IMR-90 (cell line): ENCODE data around the gene CDC37L1. TPM values are rescaled to one million over a fixed set of nuclear protein-coding genes. Genes with fewer than 3 reads are reported as not detected.
A peak's percentile ranks its signal among the peaks of the same experiment; 100 is the strongest.

Experiments used
- ATAC-seq: fragments of 200-7000 bp; cut with Tn5 transposase; 2 replicates; pipeline ENCODE4 v1.9.1; 2020; ENCODE audit warnings: low read depth, mild to moderate bottlenecking, moderate library complexity
- BruUV-seq: library from RNA; stranded (reverse); fragments of 400-500 nt; replicated peaks from 2 replicates; lab custom pipeline; 2021; lab: Mats Ljungman, UMichigan
- CTCF ChIA-PET: fragments of 300-600 bp; formaldehyde crosslinking; extraction: SDS; loops from one replicate; lab custom pipeline; 2021; ENCODE audit warnings: antibody characterized with exemption; lab: Yijun Ruan, JAX
- POLR2A ChIA-PET: fragments of 300-600 bp; sonication (Branson Sonifier 250); formaldehyde crosslinking; loops from one replicate; lab custom pipeline; 2022; ENCODE audit warnings: antibody characterized with exemption; ENCODE audit not compliant: unreplicated experiment; lab: Charles Lee
- DNase-seq: peaks from one replicate; pipeline ENCODE4 v3.0.0; 2013
- H2AFZ ChIP-seq: replicated peaks from 2 replicates; pipeline ENCODE3; 2013; ENCODE audit warnings: low read length, mild to moderate bottlenecking; ENCODE audit not compliant: poor library complexity
- H2AK5ac ChIP-seq: 2 replicates; pipeline ENCODE4 v1.6.1; 2013; ENCODE audit warnings: low read depth, low read length, inconsistent platforms
- H2AK9ac ChIP-seq: replicated peaks from 2 replicates; pipeline ENCODE3; 2013; ENCODE audit warnings: mild to moderate bottlenecking, low read depth, low read length, moderate library complexity; ENCODE audit not compliant: poor library complexity
- H2BK120ac ChIP-seq: 2 replicates; pipeline ENCODE4 v1.6.1; 2013; ENCODE audit warnings: low read depth, low read length, inconsistent platforms
- H2BK15ac ChIP-seq: 3 replicates; pipeline ENCODE4 v1.6.1; 2013; ENCODE audit warnings: low read depth, low read length, inconsistent platforms
- H2BK20ac ChIP-seq: 2 replicates; pipeline ENCODE4 v1.6.1; 2013; ENCODE audit warnings: low read depth, mild to moderate bottlenecking, inconsistent platforms, low read length, moderate library complexity
- H2BK5ac ChIP-seq: 2 replicates; pipeline ENCODE4 v1.6.1; 2013; ENCODE audit warnings: mild to moderate bottlenecking, low read depth, low read length, inconsistent platforms; ENCODE audit not compliant: poor library complexity, severe bottlenecking
- H3K14ac ChIP-seq: replicated peaks from 2 replicates; pipeline ENCODE4 v1.6.1; 2013; ENCODE audit warnings: low read depth, low read length, inconsistent platforms
- H3K18ac ChIP-seq: 2 replicates; pipeline ENCODE4 v1.6.1; 2013; ENCODE audit warnings: low read depth, low read length, control low read depth
- H3K23ac ChIP-seq: 2 replicates; pipeline ENCODE4 v1.6.1; 2013; ENCODE audit warnings: low read depth, low read length, inconsistent platforms
- H3K27ac ChIP-seq: 2 replicates; pipeline ENCODE4 v1.5.1; 2013; ENCODE audit warnings: mild to moderate bottlenecking, control low read depth, low read length; ENCODE audit not compliant: insufficient read depth
- H3K27me3 ChIP-seq: 2 replicates; pipeline ENCODE4 v1.6.1; 2013; ENCODE audit warnings: low read length; ENCODE audit not compliant: control insufficient read depth, insufficient read depth
- H3K36me3 ChIP-seq: 2 replicates; pipeline ENCODE4 v1.6.1; 2013; ENCODE audit warnings: low read length, mixed read lengths; ENCODE audit not compliant: control insufficient read depth, insufficient read depth
- H3K4ac ChIP-seq: 2 replicates; pipeline ENCODE4 v1.6.1; 2013; ENCODE audit warnings: low read depth, low read length, inconsistent platforms
- H3K4me1 ChIP-seq: 2 replicates; pipeline ENCODE4 v1.6.1; 2013; ENCODE audit warnings: low read length, mixed read lengths; ENCODE audit not compliant: control insufficient read depth, insufficient read depth
- H3K4me2 ChIP-seq: 2 replicates; pipeline ENCODE4 v1.6.1; 2013; ENCODE audit warnings: low read depth, mild to moderate bottlenecking, control low read depth, low read length, moderate library complexity
- H3K4me3 ChIP-seq: 2 replicates; pipeline ENCODE4 v1.5.1; 2013; ENCODE audit warnings: low read depth, mild to moderate bottlenecking, control low read depth, low read length, moderate library complexity; ENCODE audit not compliant: insufficient read depth
- H3K56ac ChIP-seq: 2 replicates; pipeline ENCODE4 v1.6.1; 2013; ENCODE audit warnings: low read length, inconsistent platforms; ENCODE audit not compliant: insufficient read depth; ENCODE audit errors: extremely low read depth
- H3K79me1 ChIP-seq, 2 experiments: 2 replicates each; pipeline ENCODE4 v1.6.1; 2013; ENCODE audit warnings: low read length in 2 of 2, inconsistent platforms in 1 of 2, low read depth in 1 of 2
- H3K9ac ChIP-seq: 2 replicates; pipeline ENCODE4 v1.6.1; 2013; ENCODE audit warnings: low read depth, low read length, control low read depth
- H3K9me1 ChIP-seq: 2 replicates; pipeline ENCODE4 v1.6.1; 2013; ENCODE audit warnings: low read length, inconsistent platforms; ENCODE audit not compliant: insufficient read depth
- H3K9me3 ChIP-seq: 2 replicates; pipeline ENCODE4 v1.6.1; 2013; ENCODE audit warnings: low read length; ENCODE audit not compliant: control insufficient read depth, insufficient read depth
- H4K20me1 ChIP-seq: 2 replicates; pipeline ENCODE4 v1.6.1; 2013; ENCODE audit warnings: low read length, inconsistent platforms; ENCODE audit not compliant: insufficient read depth
- H4K5ac ChIP-seq: 2 replicates; pipeline ENCODE4 v1.6.1; 2013; ENCODE audit warnings: mild to moderate bottlenecking, low read depth, low read length, control low read depth
- H4K8ac ChIP-seq, 2 experiments: 2 replicates each; pipeline ENCODE4 v1.6.1; 2013; ENCODE audit warnings: low read depth in 2 of 2, low read length in 2 of 2, control low read depth in 1 of 2, inconsistent platforms in 1 of 2
- H4K91ac ChIP-seq: 2 replicates; pipeline ENCODE4 v1.6.1; 2013; ENCODE audit warnings: low read depth, low read length, inconsistent platforms; ENCODE audit not compliant: insufficient read depth
- CTCF ChIP-seq: conservative IDR thresholded peaks from 2 replicates; pipeline ENCODE4 v1.5.1; 2012; ENCODE audit warnings: mild to moderate bottlenecking, low read depth, low read length, improper control_type of control experiment
- POLR2A ChIP-seq: IDR thresholded peaks from 2 replicates; pipeline ENCODE4 v1.6.1; 2012; ENCODE audit warnings: mild to moderate bottlenecking, low read depth, low read length
- SMC3 ChIP-seq: fragments of 150-350 bp; IDR thresholded peaks from 2 replicates; pipeline ENCODE4 v1.6.1; 2016; ENCODE audit warnings: low read depth, mild to moderate bottlenecking, antibody characterized with exemption, low read length, moderate library complexity
- WGBS, 2 experiments: methylation state at CpG; one replicate each; pipeline versions ENCODE4 v1.1.5 to v1.1.7; 2013; ENCODE audit warnings: missing lambda C conversion rate in 2 of 2; ENCODE audit not compliant: insufficient read length in 1 of 2; ENCODE audit errors: extremely low coverage in 2 of 2; 5-methylcytosine and 5-hydroxymethylcytosine counted together
- dilution Hi-C: fragments of 300-500 bp; cut with HindIII; formaldehyde crosslinking; loops from one replicate; pipeline ENCODE4 v1.14.3; 2018; ENCODE audit warnings: low sequenced_read_pairs; ENCODE audit not compliant: unreplicated experiment
- in situ Hi-C: fragments of 300-500 bp; cut with MboI; formaldehyde crosslinking; loops from 3 replicates; pipeline ENCODE4 v1.14.3; 2019; ENCODE audit warnings: low sequenced_read_pairs, inconsistent platforms, mixed read lengths
- intact Hi-C: fragments of 100-400 bp; cut with micrococcal nuclease; formaldehyde crosslinking; loops from 2 replicates; pipeline ENCODE4 v1.10.0; 2022
- polyA plus RNA-seq, 3 experiments: library from polyadenylated mRNA; depleted of rRNA; stranded (reverse); fragments of >200 nt; gene quantifications; 2 replicates each; pipeline ENCODE4 v1.2.3, GENCODE V29; 2012; ENCODE audit warnings: low replicate concordance in 1 of 3
- total RNA-seq: library from RNA; depleted of rRNA; stranded (reverse); fragments of >200 nt; gene quantifications from 2 replicates; pipeline ENCODE4 v1.2.3, GENCODE V29; 2012

CDC37L1 gene
- total and polyA plus RNA-seq, 2 of the 4 experiments (the other 2 are of a cell fraction) = 6.6 to 7.3 TPM

- no peak overlapping the region for H2BK120ac ChIP-seq
- CTCF ChIA-PET = no interaction called here
- dilution Hi-C loops = no loop called here
- H3K36me3 ChIP-seq = peaks cover 4% of the 10 kb centered on the region
- H2BK5ac ChIP-seq = no peak overlapping the region
- no peak overlapping the region for H3K4me2 ChIP-seq
- H3K9ac ChIP-seq = no peak overlapping the region
- H3K18ac ChIP-seq = no peak overlapping the region
- no peak overlapping the region for H3K4ac ChIP-seq
- H2BK15ac ChIP-seq = no peak overlapping the region
- no peaks in the 10 kb centered on the region for H3K27me3 ChIP-seq
- no peak overlapping the region for H2AK5ac ChIP-seq
- H4K8ac ChIP-seq = no peak overlapping the region
- no peak overlapping the region for H4K91ac ChIP-seq
- no peak overlapping the region for H3K56ac ChIP-seq
- POLR2A ChIA-PET = interaction anchor here (0.6 kb wide), 1 partner anchor 1106 kb away, joined by 3 read pairs; no protein-coding TSS in a partner anchor
- DNase-seq (no peak), ATAC-seq (no peak)
- H3K4me3 ChIP-seq = no peak overlapping the region
- no peaks in the 10 kb centered on the region for H3K9me3 ChIP-seq
- peaks cover 21 to 60% of the 10 kb centered on the region in 2 experiments for H3K79me1 ChIP-seq
- no CpG with 5 or more reads among the region's 2 CpGs for WGBS, 2 experiments
- 0 out of 2 replicates have a peak, but pooled peaks cover 2% of the 10 kb centered on the region for H3K4me1 ChIP-seq
- H3K27ac ChIP-seq = no peak overlapping the region
- no peak overlapping the region for H3K14ac ChIP-seq
- no TSS peak for BruUV-seq
- peaks cover 24% of the 10 kb centered on the region for H4K20me1 ChIP-seq
- H4K5ac ChIP-seq = no peak overlapping the region
- in situ Hi-C loops = no loop called here
- intact Hi-C loops = no loop called here
- H3K9me1 ChIP-seq = peaks cover 4% of the 10 kb centered on the region
- H2AK9ac ChIP-seq = no peak overlapping the region
- H3K23ac ChIP-seq = no peak overlapping the region
- no peak overlapping the region for H2AFZ ChIP-seq
- H2BK20ac ChIP-seq = no peak overlapping the region
- TF ChIP-seq SMC3 = no peak
- peak; percentile 13; the same call in 1 of the 2 replicates for TF ChIP-seq CTCF
- no peak for TF ChIP-seq POLR2A
Observed at GRCh38 chr9:4734150-4734549, 54.8 kb downstream of the CDC37L1 start.
